BLaER1 (cell line): Measurements from ENCODE around the gene NUP93.
A peak's percentile ranks its signal among the peaks of the same experiment; 100 is the strongest.

ENCODE experiments used
- H3K27ac ChIP-seq: shearing (Covaris generic); formaldehyde crosslinking; 2 replicates; pipeline ENCODE4 v1.8.1; 2022
- H3K27me3 ChIP-seq: shearing (Covaris generic); formaldehyde crosslinking; 2 replicates; pipeline ENCODE4 v1.8.1; 2022
- H3K36me3 ChIP-seq: shearing (Covaris generic); formaldehyde crosslinking; 2 replicates; pipeline ENCODE4 v1.8.1; 2022
- H3K4me1 ChIP-seq: shearing (Covaris generic); formaldehyde crosslinking; 2 replicates; pipeline ENCODE4 v1.8.1; 2022
- H3K4me2 ChIP-seq: shearing (Covaris generic); formaldehyde crosslinking; 2 replicates; pipeline ENCODE4 v1.8.1; 2022
- H3K4me3 ChIP-seq: shearing (Covaris generic); formaldehyde crosslinking; 2 replicates; pipeline ENCODE4 v1.8.1; 2022
- H3K9ac ChIP-seq: shearing (Covaris generic); formaldehyde crosslinking; 2 replicates; pipeline ENCODE4 v1.8.1; 2022
- H3K9me3 ChIP-seq: shearing (Covaris generic); formaldehyde crosslinking; 2 replicates; pipeline ENCODE4 v1.8.1; 2022
- H4K20me1 ChIP-seq: shearing (Covaris generic); formaldehyde crosslinking; 2 replicates; pipeline ENCODE4 v1.8.1; 2022
- Cebpa-rat ChIP-seq: shearing (Covaris generic); IDR thresholded peaks from 2 replicates; pipeline ENCODE4 v1.8.1; 2022

NUP93 gene

GRCh38 chr16:56869513-56870275 lies 139.8 kb downstream of the NUP93 start:
- peaks cover 55% of the 10 kb centered on the region for H3K4me1 ChIP-seq
- H3K9me3 ChIP-seq = no peaks in the 10 kb centered on the region
- peak overlapping the region; percentile 69 for H3K4me2 ChIP-seq
- H3K36me3 ChIP-seq = no peaks in the 10 kb centered on the region
- H3K27ac ChIP-seq = peak overlapping the region; percentile 61; the same call in 1 of the 2 replicates
- H3K4me3 ChIP-seq = no peak overlapping the region
- TF ChIP-seq Cebpa-rat = no peak
- no peaks in the 10 kb centered on the region for H3K27me3 ChIP-seq
- H4K20me1 ChIP-seq = no peaks in the 10 kb centered on the region
- H3K9ac ChIP-seq = no peak overlapping the region

DNA sequence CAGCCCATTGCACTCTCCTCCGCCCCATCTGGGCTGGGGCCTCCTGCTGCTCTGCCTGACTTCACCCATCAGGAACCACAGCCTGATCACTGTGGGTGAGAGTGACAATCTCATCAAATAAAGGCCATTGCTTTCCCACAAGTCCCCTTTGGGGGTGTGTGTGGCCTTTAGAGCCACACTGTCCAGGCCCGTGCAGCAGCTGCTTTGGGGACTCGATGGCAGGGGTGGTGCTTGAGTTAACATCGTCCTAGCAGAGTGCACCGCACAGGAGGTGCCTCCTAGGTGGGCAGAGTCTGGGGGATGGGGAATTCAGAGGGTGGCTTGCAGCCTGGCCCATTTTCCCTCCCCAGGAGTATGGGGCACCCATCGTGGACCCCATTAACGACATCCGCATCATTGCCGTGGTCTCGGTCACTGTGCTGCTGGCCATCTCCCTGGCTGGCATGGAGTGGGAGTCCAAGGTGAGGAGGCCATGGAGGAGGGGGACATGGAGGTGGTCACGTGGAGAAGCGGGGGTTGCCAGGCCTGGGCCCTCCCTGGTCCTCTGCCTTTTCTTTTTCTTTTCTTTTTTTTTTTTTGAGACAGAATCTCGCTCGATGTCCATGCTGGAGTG lies 140.5 kb downstream of the NUP93 start:
- H3K36me3 ChIP-seq = no peaks in the 10 kb centered on the region
- peaks cover 55% of the 10 kb centered on the region for H3K4me1 ChIP-seq
- H3K27me3 ChIP-seq = no peaks in the 10 kb centered on the region
- peak overlapping the region; percentile 69 for H3K4me2 ChIP-seq
- H3K9me3 ChIP-seq = no peaks in the 10 kb centered on the region
- TF ChIP-seq Cebpa-rat = no peak
- peak overlapping the region; percentile 61; the same call in 1 of the 2 replicates for H3K27ac ChIP-seq
- H3K4me3 ChIP-seq = no peak overlapping the region
- no peak overlapping the region for H3K9ac ChIP-seq
- H4K20me1 ChIP-seq = no peaks in the 10 kb centered on the region

- Histone ChIP-seq H3K9me3 (no peaks in the 10 kb centered on the region), H3K9ac (no peak overlapping the region), H3K36me3 (no peaks in the 10 kb centered on the region), H3K4me1 (peaks cover 57% of the 10 kb centered on the region), H3K4me3 (no peak overlapping the region), H3K4me2 (peak overlapping the region; percentile 69), H3K27me3 (no peaks in the 10 kb centered on the region), H3K27ac (peak overlapping the region; percentile 28), H4K20me1 (no peaks in the 10 kb centered on the region)
- TF ChIP-seq Cebpa-rat = no peak
These were observed 141.3 kb downstream of the NUP93 start for GRCh38 chr16:56871172-56871593.

DNA sequence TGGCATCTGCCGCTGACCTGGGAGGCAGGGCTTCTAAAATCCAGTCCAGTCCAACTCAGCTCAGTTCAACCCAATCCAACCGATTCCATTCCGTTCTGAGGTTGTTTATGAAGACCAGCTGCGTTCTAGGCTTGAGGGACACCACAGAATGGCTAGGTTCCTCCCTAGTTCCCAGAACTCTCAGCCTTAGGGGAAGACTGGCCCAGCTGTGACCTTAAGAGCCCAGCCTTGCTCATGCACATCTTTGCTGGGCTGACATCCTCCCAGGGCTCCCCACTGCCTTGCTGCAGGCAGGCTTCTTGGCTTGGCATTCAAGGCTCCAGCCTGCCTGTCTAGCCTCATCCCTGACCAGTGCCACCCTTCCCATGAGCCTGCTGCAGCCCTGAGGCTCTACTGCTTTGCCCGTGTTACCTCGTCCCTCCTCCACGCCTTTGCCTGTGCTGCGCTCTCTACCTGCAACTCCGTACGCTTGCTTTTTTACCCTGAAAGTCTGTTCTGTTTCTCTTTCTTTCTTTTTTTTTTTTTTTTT lies 143.0 kb downstream of the NUP93 start:
- Histone ChIP-seq H3K27ac (no peak overlapping the region), H3K27me3 (no peaks in the 10 kb centered on the region), H3K4me3 (no peak overlapping the region), H3K36me3 (no peaks in the 10 kb centered on the region), H3K9me3 (no peaks in the 10 kb centered on the region), H3K9ac (no peak overlapping the region), H3K4me2 (no peak overlapping the region), H3K4me1 (peaks cover 45% of the 10 kb centered on the region), H4K20me1 (no peaks in the 10 kb centered on the region)
- no peak for TF ChIP-seq Cebpa-rat

GRCh38 chr16:56874800-56875199 lies 144.9 kb downstream of the NUP93 start:
- H3K27me3 ChIP-seq = no peaks in the 10 kb centered on the region
- peaks cover 28% of the 10 kb centered on the region for H3K4me1 ChIP-seq
- no peak overlapping the region for H3K9ac ChIP-seq
- no peaks in the 10 kb centered on the region for H4K20me1 ChIP-seq
- no peak overlapping the region for H3K4me3 ChIP-seq
- H3K4me2 ChIP-seq = no peak overlapping the region
- no peaks in the 10 kb centered on the region for H3K9me3 ChIP-seq
- H3K36me3 ChIP-seq = no peaks in the 10 kb centered on the region
- no peak for TF ChIP-seq Cebpa-rat
- H3K27ac ChIP-seq = no peak overlapping the region

- no peak overlapping the region for H3K4me3 ChIP-seq
- no peak overlapping the region for H3K9ac ChIP-seq
- H3K9me3 ChIP-seq = no peaks in the 10 kb centered on the region
- no peak for TF ChIP-seq Cebpa-rat
- no peaks in the 10 kb centered on the region for H3K27me3 ChIP-seq
- H3K36me3 ChIP-seq = no peaks in the 10 kb centered on the region
- peaks cover 16% of the 10 kb centered on the region for H3K4me1 ChIP-seq
- H3K4me2 ChIP-seq = no peak overlapping the region
- no peaks in the 10 kb centered on the region for H4K20me1 ChIP-seq
- no peak overlapping the region for H3K27ac ChIP-seq
These were observed 146.1 kb downstream of the NUP93 start for GRCh38 chr16:56876048-56876447.

- Histone ChIP-seq H3K27ac (no peak overlapping the region), H3K36me3 (no peaks in the 10 kb centered on the region), H3K4me2 (no peak overlapping the region), H4K20me1 (no peaks in the 10 kb centered on the region), H3K4me1 (peaks cover 8% of the 10 kb centered on the region; the same call in 1 of the 2 replicates), H3K27me3 (no peaks in the 10 kb centered on the region), H3K9ac (no peak overlapping the region), H3K9me3 (no peaks in the 10 kb centered on the region), H3K4me3 (no peak overlapping the region)
- no peak for TF ChIP-seq Cebpa-rat
These were observed 147.7 kb downstream of the NUP93 start for GRCh38 chr16:56877486-56878182.

DNA sequence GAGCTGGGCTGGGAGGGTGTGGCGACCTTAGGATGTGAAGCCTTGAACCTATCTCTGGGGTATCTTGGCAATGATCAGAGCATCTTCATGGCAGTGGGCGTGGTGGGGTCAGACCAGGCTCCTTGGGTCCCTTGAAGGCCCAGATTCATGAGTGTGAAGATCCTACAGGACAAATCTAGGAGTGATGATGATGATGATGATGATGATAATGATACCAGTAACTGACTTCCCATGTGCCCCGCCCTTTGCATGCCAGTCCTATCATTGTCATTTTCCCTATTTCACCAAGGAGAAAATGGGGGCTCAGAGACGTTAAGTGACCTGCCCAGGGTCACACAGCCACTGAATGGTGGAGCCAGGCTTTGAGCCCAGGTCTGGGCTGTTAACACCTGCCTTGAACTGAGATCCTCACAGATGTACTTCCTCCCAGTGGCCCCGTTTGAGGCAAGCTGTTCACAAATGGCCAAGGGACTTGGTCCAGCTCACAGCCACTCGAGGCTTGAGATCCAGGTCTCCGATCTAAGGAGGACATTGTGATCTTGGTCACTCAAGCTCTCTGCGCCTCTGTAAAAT lies 148.4 kb downstream of the NUP93 start:
- H3K9me3 ChIP-seq = no peaks in the 10 kb centered on the region

GRCh38 chr16:56879276-56879675 lies 149.3 kb downstream of the NUP93 start:
- Histone ChIP-seq H3K9me3 (no peaks in the 10 kb centered on the region), H3K4me1 (peaks cover 8% of the 10 kb centered on the region; the same call in 1 of the 2 replicates), H4K20me1 (no peaks in the 10 kb centered on the region), H3K27ac (no peak overlapping the region), H3K9ac (no peak overlapping the region), H3K36me3 (no peaks in the 10 kb centered on the region), H3K4me3 (no peak overlapping the region), H3K27me3 (no peaks in the 10 kb centered on the region), H3K4me2 (no peak overlapping the region)
- no peak for TF ChIP-seq Cebpa-rat

More for the DNA sequence above, 148.4 kb downstream of the NUP93 start:
- no peak overlapping the region for H3K4me3 ChIP-seq
- no peaks in the 10 kb centered on the region for H3K36me3 ChIP-seq
- no peak overlapping the region for H3K9ac ChIP-seq
- no peaks in the 10 kb centered on the region for H4K20me1 ChIP-seq
- H3K27ac ChIP-seq = no peak overlapping the region
- peaks cover 8% of the 10 kb centered on the region; the same call in 1 of the 2 replicates for H3K4me1 ChIP-seq
- no peak overlapping the region for H3K4me2 ChIP-seq
- TF ChIP-seq Cebpa-rat = no peak
- H3K27me3 ChIP-seq = no peaks in the 10 kb centered on the region
